Endodermal cell (in vitro differentiated cells): ENCODE results near the gene GRAMD2B. TPM values are rescaled to one million over a fixed set of nuclear protein-coding genes. Genes with fewer than 3 reads are reported as not detected.

Experiments
- DNase-seq: peaks from one replicate; pipeline ENCODE4 v3.0.0-alpha.2; 2017
- H3K27ac ChIP-seq: 2 replicates; pipeline ENCODE4 v1.5.1; 2013; ENCODE audit warnings: mild to moderate bottlenecking, low read depth, low read length, moderate library complexity
- H3K27me3 ChIP-seq: 2 replicates; pipeline ENCODE4 v1.6.1; 2013; ENCODE audit warnings: mild to moderate bottlenecking, low read length, moderate library complexity; ENCODE audit not compliant: insufficient read depth, control insufficient read depth, poor library complexity, severe bottlenecking
- H3K36me3 ChIP-seq: 2 replicates; pipeline ENCODE4 v1.7.0; 2013; ENCODE audit warnings: mild to moderate bottlenecking, low read length, moderate library complexity; ENCODE audit not compliant: control insufficient read depth, insufficient read depth
- H3K4me1 ChIP-seq: one replicate; pipeline ENCODE4 v1.7.0; 2013; ENCODE audit warnings: low read length; ENCODE audit not compliant: control insufficient read depth, insufficient read depth
- H3K4me3 ChIP-seq: 2 replicates; pipeline ENCODE4 v1.5.1; 2013; ENCODE audit warnings: mild to moderate bottlenecking, low read length, moderate library complexity
- H3K9ac ChIP-seq: 2 replicates; pipeline ENCODE4 v1.6.1; 2013; ENCODE audit warnings: mild to moderate bottlenecking, low read length, moderate library complexity; ENCODE audit not compliant: poor library complexity, severe bottlenecking; ENCODE audit errors: extremely low read depth
- H3K9me3 ChIP-seq: 2 replicates; pipeline ENCODE4 v1.6.1; 2013; ENCODE audit warnings: mild to moderate bottlenecking, low read length, moderate library complexity; ENCODE audit not compliant: control insufficient read depth
- H3K27ac Mint-ChIP-seq: 2 replicates; pipeline ENCODE4 v1.8.0; 2020; ENCODE audit warnings: mixed read lengths
- H3K27me3 Mint-ChIP-seq: 2 replicates; pipeline ENCODE4 v1.8.0; 2021; ENCODE audit warnings: mild to moderate bottlenecking, mixed read lengths; ENCODE audit not compliant: insufficient read depth
- H3K36me3 Mint-ChIP-seq: 2 replicates; pipeline ENCODE4 v1.8.0; 2020; ENCODE audit warnings: low read depth, mixed read lengths
- H3K4me1 Mint-ChIP-seq: 2 replicates; pipeline ENCODE4 v1.8.0; 2020; ENCODE audit warnings: mixed read lengths
- H3K4me3 Mint-ChIP-seq: 2 replicates; pipeline ENCODE4 v1.8.0; 2020; ENCODE audit warnings: mild to moderate bottlenecking, moderate library complexity, mixed read lengths
- H3K9me3 Mint-ChIP-seq: 2 replicates; pipeline ENCODE4 v1.8.0; 2020; ENCODE audit warnings: mild to moderate bottlenecking, mixed read lengths
- WGBS, 2 experiments: methylation state at CpG; one replicate each; pipeline versions ENCODE4 v1.1.5 to v1.1.7; 2013; ENCODE audit warnings: missing lambda C conversion rate in 2 of 2, mixed read lengths in 1 of 2; ENCODE audit not compliant: insufficient coverage in 1 of 2, insufficient read length in 1 of 2; 5-methylcytosine and 5-hydroxymethylcytosine counted together
- total RNA-seq, 2 donors: library from RNA; stranded (reverse); fragmentation: NEBNext Ultra II Directional in 1 of 2; extraction: Animal tissue kit (Norgen Biotek cat#: 25700) in 1 of 2; gene quantifications; 2 replicates in 1 of 2; 3 replicates in 1 of 2; pipeline ENCODE4 v1.2.1, GENCODE V29; 2021
- TF ChIP-seq, protein P1 (sequence below): fragments of 200-600 bp; sonication (generic); conservative IDR thresholded peaks from 2 replicates; pipeline ENCODE4 v1.5.0; 2021; ENCODE audit warnings: antibody characterized with exemption, mild to moderate bottlenecking

Gene GRAMD2B
- total RNA-seq, 2 donors from 2014 or later, result 8.4 to 11.1 TPM

DNA sequence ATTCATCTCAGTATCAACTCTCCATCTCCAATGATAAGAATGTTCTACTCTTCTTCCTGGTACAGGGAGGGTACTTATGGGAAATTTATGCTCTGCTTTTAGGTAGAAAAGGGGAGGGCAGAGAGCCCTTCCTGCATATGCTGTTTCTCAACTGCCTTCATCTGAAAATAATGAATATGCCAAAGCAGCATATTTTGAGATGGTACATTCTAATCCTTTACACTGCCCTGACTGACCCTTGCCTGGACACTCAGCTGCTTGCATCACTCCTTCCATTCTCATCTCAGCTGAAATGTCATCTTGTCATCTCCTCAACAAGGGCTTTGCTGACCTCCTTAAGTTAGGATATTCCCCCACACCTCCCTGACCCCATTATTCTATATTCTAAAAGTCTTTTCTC, 103.3 kb downstream of the GRAMD2B start:
- H3K27me3 ChIP-seq, result no peaks in the 10 kb centered on the region
- H3K4me3 ChIP-seq, result no peak overlapping the region
- Mint-ChIP-seq H3K4me1 (no peaks in the 10 kb centered on the region), H3K27me3 (no peaks in the 10 kb centered on the region), H3K36me3 (no peaks in the 10 kb centered on the region), H3K9me3 (no peaks in the 10 kb centered on the region), H3K27ac (no peak overlapping the region), H3K4me3 (no peak overlapping the region)
- no peak overlapping the region for H3K9ac ChIP-seq
- H3K9me3 ChIP-seq, result peaks cover 6% of the 10 kb centered on the region
- H3K27ac ChIP-seq, result no peak overlapping the region
- H3K4me1 ChIP-seq, result no peaks in the 10 kb centered on the region
- no peak for DNase-seq
- TF ChIP-seq, protein P1, sequence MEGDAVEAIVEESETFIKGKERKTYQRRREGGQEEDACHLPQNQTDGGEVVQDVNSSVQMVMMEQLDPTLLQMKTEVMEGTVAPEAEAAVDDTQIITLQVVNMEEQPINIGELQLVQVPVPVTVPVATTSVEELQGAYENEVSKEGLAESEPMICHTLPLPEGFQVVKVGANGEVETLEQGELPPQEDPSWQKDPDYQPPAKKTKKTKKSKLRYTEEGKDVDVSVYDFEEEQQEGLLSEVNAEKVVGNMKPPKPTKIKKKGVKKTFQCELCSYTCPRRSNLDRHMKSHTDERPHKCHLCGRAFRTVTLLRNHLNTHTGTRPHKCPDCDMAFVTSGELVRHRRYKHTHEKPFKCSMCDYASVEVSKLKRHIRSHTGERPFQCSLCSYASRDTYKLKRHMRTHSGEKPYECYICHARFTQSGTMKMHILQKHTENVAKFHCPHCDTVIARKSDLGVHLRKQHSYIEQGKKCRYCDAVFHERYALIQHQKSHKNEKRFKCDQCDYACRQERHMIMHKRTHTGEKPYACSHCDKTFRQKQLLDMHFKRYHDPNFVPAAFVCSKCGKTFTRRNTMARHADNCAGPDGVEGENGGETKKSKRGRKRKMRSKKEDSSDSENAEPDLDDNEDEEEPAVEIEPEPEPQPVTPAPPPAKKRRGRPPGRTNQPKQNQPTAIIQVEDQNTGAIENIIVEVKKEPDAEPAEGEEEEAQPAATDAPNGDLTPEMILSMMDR, result no peak
- H3K36me3 ChIP-seq, result no peaks in the 10 kb centered on the region

DNA sequence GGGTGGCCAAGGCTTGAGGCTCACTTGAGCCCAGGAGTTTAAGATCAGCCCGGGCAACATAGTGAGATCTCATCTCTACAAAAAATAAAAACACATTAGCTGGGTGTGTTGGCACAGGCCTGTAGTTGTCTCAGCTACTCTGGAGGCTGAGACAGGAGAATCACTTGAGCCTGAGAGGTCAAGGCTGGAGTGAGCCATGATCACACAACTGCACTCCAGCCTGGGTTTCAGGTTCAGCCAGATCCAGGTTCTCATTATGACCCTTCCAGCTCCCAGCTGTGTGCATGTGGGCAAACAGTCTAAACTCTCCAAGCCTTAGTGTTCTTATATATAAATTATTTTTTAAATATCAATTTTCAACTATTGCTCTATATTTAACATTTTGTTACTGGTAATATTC, 103.9 kb downstream of the GRAMD2B start:
- 91% methylated on average over 1 of the region's 1 CpG; no CpG with 5 or more reads in 1 of the 2 experiments for WGBS, 2 experiments
- no peaks in the 10 kb centered on the region for H3K27me3 Mint-ChIP-seq
- no peak overlapping the region for H3K9ac ChIP-seq
- H3K36me3 Mint-ChIP-seq, result no peaks in the 10 kb centered on the region
- no peaks in the 10 kb centered on the region for H3K36me3 ChIP-seq
- no peak overlapping the region for H3K4me3 Mint-ChIP-seq
- no peaks in the 10 kb centered on the region for H3K4me1 Mint-ChIP-seq
- H3K4me3 ChIP-seq, result no peak overlapping the region
- peaks cover 6% of the 10 kb centered on the region for H3K9me3 ChIP-seq
- H3K27ac ChIP-seq, result no peak overlapping the region
- TF ChIP-seq, protein P1, result no peak
- DNase-seq, result no peak
- H3K9me3 Mint-ChIP-seq, result no peaks in the 10 kb centered on the region
- no peaks in the 10 kb centered on the region for H3K4me1 ChIP-seq
- no peaks in the 10 kb centered on the region for H3K27me3 ChIP-seq
- H3K27ac Mint-ChIP-seq, result no peak overlapping the region

DNA sequence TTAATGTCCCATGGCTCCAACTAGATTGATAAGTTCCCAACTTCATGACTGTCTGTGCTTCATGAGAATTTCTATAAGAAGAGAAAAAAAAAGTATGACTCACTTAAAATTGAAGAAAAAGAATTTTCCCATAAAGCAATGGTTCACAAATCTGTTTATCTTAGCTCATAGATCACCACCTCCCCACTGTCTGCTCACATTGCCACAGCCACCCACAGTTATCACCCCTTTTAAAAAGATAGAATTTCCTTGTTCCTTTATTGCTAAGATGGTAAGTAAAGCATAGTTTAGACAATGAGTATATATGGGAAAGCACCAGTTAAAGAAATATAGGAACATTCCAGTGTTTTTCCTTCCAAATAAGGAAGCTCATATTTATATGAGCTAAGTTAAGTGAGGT, 104.7 kb downstream of the GRAMD2B start:
- Mint-ChIP-seq H3K27me3 (no peaks in the 10 kb centered on the region), H3K4me1 (no peaks in the 10 kb centered on the region), H3K4me3 (no peak overlapping the region), H3K36me3 (no peaks in the 10 kb centered on the region), H3K27ac (no peak overlapping the region), H3K9me3 (no peaks in the 10 kb centered on the region)
- no peaks in the 10 kb centered on the region for H3K36me3 ChIP-seq
- no peaks in the 10 kb centered on the region for H3K4me1 ChIP-seq
- no peaks in the 10 kb centered on the region for H3K27me3 ChIP-seq
- no peak overlapping the region for H3K4me3 ChIP-seq
- H3K9ac ChIP-seq, result no peak overlapping the region
- DNase-seq, result no peak
- H3K9me3 ChIP-seq, result peaks cover 6% of the 10 kb centered on the region
- TF ChIP-seq, protein P1, result no peak
- H3K27ac ChIP-seq, result no peak overlapping the region
